B cell (primary cell): ENCODE results near the gene ISCU.

Experiments
- EZH2 ChIP-seq: IDR thresholded peaks from 2 replicates; pipeline ENCODE4 v1.6.1; 2012; ENCODE audit warnings: borderline replicate concordance, low read depth, mild to moderate bottlenecking, moderate library complexity, low read length; ENCODE audit not compliant: insufficient read depth, poor library complexity, severe bottlenecking
- TF ChIP-seq, protein P1 (sequence below): fragments of 200-600 bp; IDR thresholded peaks from one replicate; pipeline ENCODE4 v1.8.0; 2022; ENCODE audit warnings: antibody characterized with exemption, mild to moderate bottlenecking

DNA sequence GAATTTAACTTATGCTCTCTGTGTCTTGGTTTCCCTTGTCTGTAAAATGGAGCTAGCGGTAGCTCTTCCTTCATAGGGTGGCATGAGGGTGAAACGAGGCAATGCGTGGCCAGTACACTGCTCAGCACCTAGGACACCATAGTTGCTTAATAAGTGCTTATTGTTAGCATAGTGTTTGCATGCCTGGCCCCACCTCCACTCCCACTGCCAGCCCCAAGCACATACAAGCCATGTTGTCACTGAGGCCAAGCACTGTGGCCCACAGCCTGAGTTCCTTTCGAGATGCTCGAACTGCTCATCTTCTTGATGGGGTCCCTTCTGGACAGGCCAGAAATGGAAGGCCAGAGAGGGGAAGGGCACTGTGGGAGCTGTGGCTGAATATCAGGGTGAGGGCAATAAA lies 46.5 kb upstream of the ISCU start:
- TF ChIP-seq, protein P1, sequence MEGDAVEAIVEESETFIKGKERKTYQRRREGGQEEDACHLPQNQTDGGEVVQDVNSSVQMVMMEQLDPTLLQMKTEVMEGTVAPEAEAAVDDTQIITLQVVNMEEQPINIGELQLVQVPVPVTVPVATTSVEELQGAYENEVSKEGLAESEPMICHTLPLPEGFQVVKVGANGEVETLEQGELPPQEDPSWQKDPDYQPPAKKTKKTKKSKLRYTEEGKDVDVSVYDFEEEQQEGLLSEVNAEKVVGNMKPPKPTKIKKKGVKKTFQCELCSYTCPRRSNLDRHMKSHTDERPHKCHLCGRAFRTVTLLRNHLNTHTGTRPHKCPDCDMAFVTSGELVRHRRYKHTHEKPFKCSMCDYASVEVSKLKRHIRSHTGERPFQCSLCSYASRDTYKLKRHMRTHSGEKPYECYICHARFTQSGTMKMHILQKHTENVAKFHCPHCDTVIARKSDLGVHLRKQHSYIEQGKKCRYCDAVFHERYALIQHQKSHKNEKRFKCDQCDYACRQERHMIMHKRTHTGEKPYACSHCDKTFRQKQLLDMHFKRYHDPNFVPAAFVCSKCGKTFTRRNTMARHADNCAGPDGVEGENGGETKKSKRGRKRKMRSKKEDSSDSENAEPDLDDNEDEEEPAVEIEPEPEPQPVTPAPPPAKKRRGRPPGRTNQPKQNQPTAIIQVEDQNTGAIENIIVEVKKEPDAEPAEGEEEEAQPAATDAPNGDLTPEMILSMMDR: no peak
- TF ChIP-seq EZH2: no peak
